Kidney epithelial cell (primary cell): ENCODE measurements around the gene DIP2A. TPM values are rescaled to one million over a fixed set of nuclear protein-coding genes. Genes with fewer than 3 reads are reported as not detected.

Source experiments
- DNase-seq: peaks from one replicate; pipeline ENCODE4 v3.0.0-alpha.2; 2010; ENCODE audit warnings: low read depth
- H3K27me3 ChIP-seq: 2 replicates; pipeline ENCODE4 v1.6.0; 2011; ENCODE audit warnings: low read length; ENCODE audit not compliant: control insufficient read depth, insufficient read depth
- H3K36me3 ChIP-seq: 2 replicates; pipeline ENCODE4 v1.5.1; 2011; ENCODE audit warnings: low read length; ENCODE audit not compliant: control insufficient read depth, insufficient read depth
- H3K4me3 ChIP-seq: 2 replicates; pipeline ENCODE4 v1.5.1; 2011; ENCODE audit warnings: low read depth, mild to moderate bottlenecking, control low read depth, low read length
- CTCF ChIP-seq: IDR thresholded peaks from 2 replicates; pipeline ENCODE4 v1.5.1; 2011; ENCODE audit warnings: mild to moderate bottlenecking, moderate library complexity, low read length, control low read depth, inconsistent platforms; ENCODE audit not compliant: insufficient read depth, poor library complexity, severe bottlenecking
- total RNA-seq: library from RNA; depleted of rRNA; stranded (reverse); fragments of >200 nt; gene quantifications from 2 replicates; pipeline ENCODE4 v1.2.3, GENCODE V29; 2015

The DIP2A gene
- total RNA-seq, 1 donor from 2014 or later: 16.0 TPM

GRCh38 chr21:46420241-46421190, 38.2 kb upstream of the DIP2A start:
- H3K36me3 ChIP-seq: peaks cover 1% of the 10 kb centered on the region
- no peak overlapping the region for H3K4me3 ChIP-seq
- H3K27me3 ChIP-seq: no peaks in the 10 kb centered on the region
- peak; percentile 8 for TF ChIP-seq CTCF
- DNase-seq: no peak

- H3K4me3 ChIP-seq: no peak overlapping the region
- no peaks in the 10 kb centered on the region for H3K27me3 ChIP-seq
- DNase-seq: no peak
- peaks cover 1% of the 10 kb centered on the region for H3K36me3 ChIP-seq
- no peak for TF ChIP-seq CTCF
Observed at GRCh38 chr21:46421191-46421750, 37.4 kb upstream of the DIP2A start.

GRCh38 chr21:46421756-46422555, 36.7 kb upstream of the DIP2A start:
- Histone ChIP-seq H3K27me3 (no peaks in the 10 kb centered on the region), H3K4me3 (no peak overlapping the region), H3K36me3 (peaks cover 1% of the 10 kb centered on the region)
- no peak for DNase-seq
- no peak for TF ChIP-seq CTCF

- H3K36me3 ChIP-seq: peaks cover 1% of the 10 kb centered on the region
- TF ChIP-seq CTCF: no peak
- no peaks in the 10 kb centered on the region for H3K27me3 ChIP-seq
- no peak overlapping the region for H3K4me3 ChIP-seq
- DNase-seq: no peak
Observed at GRCh38 chr21:46422636-46423241, 36.0 kb upstream of the DIP2A start.

GRCh38 chr21:46423546-46424038, 35.1 kb upstream of the DIP2A start:
- no peak for DNase-seq
- no peak overlapping the region for H3K4me3 ChIP-seq
- no peak for TF ChIP-seq CTCF
- H3K36me3 ChIP-seq: peaks cover 1% of the 10 kb centered on the region
- no peaks in the 10 kb centered on the region for H3K27me3 ChIP-seq
